Measurements from ENCODE around the gene SMAD6. TPM values are rescaled to one million over a fixed set of nuclear protein-coding genes. Genes with fewer than 3 reads are reported as not detected.

SMAD6 gene
- total and polyA plus RNA-seq, 10 of the 15 experiments (the other 5 are each of a cell fraction or from before 2014, with no cell fraction given), result under 0.01 to 0.10 (median 0.03) TPM; not detected in 7

- TF ChIP-seq BMI1 (IDR thresholded peaks at IDR 0.05; ENCODE audit: borderline replicate concordance) (no peak), EZH2 (IDR thresholded peaks at IDR 0.05; ENCODE audit: borderline replicate concordance, control insufficient read depth, low read depth, low read length) (no peak)
Measured at GRCh38 chr15:66702035-66702786, at the start of gene SMAD6 (continued).

GRCh38 chr15:66652806-66653205 is 49.2 kb upstream of the SMAD6 start:
- Histone ChIP-seq H2AFZ (ENCODE audit: control insufficient read depth, low read depth, low read length) (no peak overlapping the region), H4K20me1 (ENCODE audit: control insufficient read depth, insufficient read depth) (no peaks in the 10 kb centered on the region; the same call in 1 of the 2 replicates), H3K4me1 (ENCODE audit: control insufficient read depth, insufficient read depth, low read length) (no peaks in the 10 kb centered on the region), H3K27ac (ENCODE audit: control insufficient read depth, insufficient read depth) (no peak overlapping the region), H3K9me3 (replicated peaks; ENCODE audit: control insufficient read depth, insufficient read depth, low read length) (no peaks in the 10 kb centered on the region), H3K4me2 (ENCODE audit: control insufficient read depth, insufficient read depth) (no peak overlapping the region), H3K27me3 (replicated peaks in 1 of 2; ENCODE audit: control insufficient read depth in 2 of 2, insufficient read depth in 2 of 2, low read length in 1 of 2) (peaks cover 0 to 3% of the 10 kb centered on the region in 2 experiments; a peak in 3 of 4 replicates), H3K4me3 (no peak overlapping the region), H3K9ac (ENCODE audit: control insufficient read depth, insufficient read depth, low read length) (no peak overlapping the region), H3K79me2 (ENCODE audit: control insufficient read depth, insufficient read depth, low read length) (no peaks in the 10 kb centered on the region), H3K36me3 (ENCODE audit: control insufficient read depth in 2 of 2, insufficient read depth in 2 of 2, low read length in 1 of 2) (no peaks in the 10 kb centered on the region)
- ChIA-PET POLR2A (no interaction called here), CTCF (no interaction called here), RAD21 (ENCODE audit: unreplicated experiment) (no interaction called here), SMC1A (ENCODE audit: uncharacterized antibody, unreplicated experiment) (no interaction called here)
- WGBS (ENCODE audit: insufficient coverage, insufficient replicate concordance, low lambda C conversion rate, missing lambda C conversion rate), result 5% methylated on average over 3 of the region's 3 CpGs
- no TSS peak for BruUV-seq (replicated peaks)
- no peak for ATAC-seq
- intact Hi-C loops (cut with micrococcal nuclease; ENCODE audit: unreplicated experiment) (no loop called here), in situ Hi-C loops (cut with MboI) (no loop called here)
- FAIRE-seq, result no peak
- no peak for DNase-seq (ENCODE audit: low read depth, low spot score)
- TF ChIP-seq STAT1 (conservative IDR thresholded peaks at IDR 0.05) (no peak), TCF7 (IDR thresholded peaks at IDR 0.05; ENCODE audit: borderline replicate concordance) (no peak), IKZF2 (IDR thresholded peaks at IDR 0.05) (no peak), REST (IDR thresholded peaks at IDR 0.05; ENCODE audit: low read depth, low read length) (no peak), PBX3 (IDR thresholded peaks at IDR 0.05; ENCODE audit: insufficient replicate concordance, low read depth, low read length) (no peak), USF1 (IDR thresholded peaks at IDR 0.05; ENCODE audit: borderline replicate concordance, extremely low read length, insufficient read depth, low read depth, low read length) (no peak), KAT2A (conservative IDR thresholded peaks at IDR 0.05; ENCODE audit: control insufficient read depth, low read depth, low read length) (no peak), SP1 (IDR thresholded peaks at IDR 0.05; ENCODE audit: low read depth, low read length) (no peak), PKNOX1 (IDR thresholded peaks at IDR 0.05) (no peak)

Data from GM12878 (cell line).